Peyer's patch (tissue), 4 donors: Measurements from ENCODE around the gene MACROD2. TPM values are rescaled to one million over a fixed set of nuclear protein-coding genes. Genes with fewer than 3 reads are reported as not detected.

ENCODE experiments used
- DNase-seq, 3 donors: peaks; one replicate each; pipeline ENCODE4 v3.0.0-alpha.2; 2017 to 2019
- H3K27ac ChIP-seq, 4 donors: fragments of 200-600 bp; sonication (generic); one replicate each; pipeline ENCODE4 v1.5.1; 2016 to 2019
- H3K27me3 ChIP-seq, 2 donors: fragments of 200-600 bp; sonication (generic); one replicate each; pipeline ENCODE4 v1.5.1; 2019
- H3K36me3 ChIP-seq, 3 donors: fragments of 200-600 bp; sonication (generic); one replicate each; pipeline ENCODE4 v1.5.1; 2016 to 2019
- H3K4me1 ChIP-seq, 4 donors: fragments of 200-600 bp; sonication (generic); one replicate each; pipeline ENCODE4 v1.5.1; 2016 to 2019
- H3K4me3 ChIP-seq, 4 donors: fragments of 200-600 bp; sonication (generic); 1 replicate in 3 of 4; 2 replicates in 1 of 4; pipeline ENCODE4 v1.5.1; 2016 to 2019; ENCODE audit warnings: mild to moderate bottlenecking in 1 of 4
- H3K9me3 ChIP-seq, 4 donors: fragments of 200-600 bp; sonication (generic); one replicate each; pipeline ENCODE4 v1.5.1; 2016 to 2019; ENCODE audit warnings: mild to moderate bottlenecking in 1 of 4
- CTCF ChIP-seq, 6 experiments: fragments of 450-650 bp in 4 of 6; fragments of 200-600 bp in 2 of 6; sonication (generic) in 1 of 6; IDR thresholded peaks; one replicate each; pipeline ENCODE4 v1.5.1; 2017 to 2019; ENCODE audit warnings: antibody characterized with exemption in 6 of 6, mild to moderate bottlenecking in 3 of 6, moderate library complexity in 1 of 6
- POLR2A ChIP-seq, 2 donors: fragments of 450-650 bp; IDR thresholded peaks; one replicate each; pipeline ENCODE4 v1.5.1; 2017; ENCODE audit warnings: antibody characterized with exemption in 2 of 2, mild to moderate bottlenecking in 2 of 2, moderate library complexity in 2 of 2
- total RNA-seq, 4 donors: library from RNA; depleted of rRNA; stranded (reverse); fragments of >200 nt; gene quantifications; one replicate each; pipeline ENCODE4 v1.1.0, GENCODE V29; 2016

Gene MACROD2
- total RNA-seq, 4 donors from 2014 or later, result 2.5 to 10.7 (median 6.5) TPM

DNA sequence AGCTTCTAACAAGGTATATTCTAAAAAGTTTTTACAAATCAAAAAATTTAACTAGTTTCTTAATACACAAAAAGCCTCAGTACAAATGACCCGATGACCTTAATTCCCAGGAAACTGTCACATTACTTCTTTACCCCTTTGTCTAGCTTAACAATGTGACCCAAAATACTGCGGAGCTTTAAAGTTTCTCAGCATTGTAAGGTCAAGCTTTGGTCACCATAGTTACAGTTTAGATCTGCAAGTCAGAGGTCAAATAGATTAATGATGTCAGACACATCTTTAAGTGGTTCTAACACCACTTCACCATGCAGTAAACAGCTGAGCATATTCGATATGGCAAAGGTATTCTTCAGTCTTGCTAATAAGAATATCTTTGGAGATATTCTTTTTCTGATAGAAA lies 378.9 kb downstream of the MACROD2 start:
- Histone ChIP-seq H3K4me3 (no peak overlapping the region), H3K4me1 (no peaks in the 10 kb centered on the region), H3K27me3 (no peaks in the 10 kb centered on the region), H3K36me3 (no peaks in the 10 kb centered on the region), H3K9me3 (no peaks in the 10 kb centered on the region), H3K27ac (no peak overlapping the region)
- TF ChIP-seq POLR2A (IDR thresholded peaks at IDR 0.05) (no peak), CTCF (IDR thresholded peaks at IDR 0.05) (no peak)
- DNase-seq, result no peak

GRCh38 chr20:14375416-14375985 lies 380.2 kb downstream of the MACROD2 start:
- Histone ChIP-seq H3K27me3 (no peaks in the 10 kb centered on the region), H3K27ac (no peak overlapping the region), H3K9me3 (no peaks in the 10 kb centered on the region), H3K36me3 (no peaks in the 10 kb centered on the region), H3K4me1 (no peaks in the 10 kb centered on the region), H3K4me3 (no peak overlapping the region)
- no peak for DNase-seq
- TF ChIP-seq POLR2A (IDR thresholded peaks at IDR 0.05) (no peak), CTCF (IDR thresholded peaks at IDR 0.05) (no peak)

DNA sequence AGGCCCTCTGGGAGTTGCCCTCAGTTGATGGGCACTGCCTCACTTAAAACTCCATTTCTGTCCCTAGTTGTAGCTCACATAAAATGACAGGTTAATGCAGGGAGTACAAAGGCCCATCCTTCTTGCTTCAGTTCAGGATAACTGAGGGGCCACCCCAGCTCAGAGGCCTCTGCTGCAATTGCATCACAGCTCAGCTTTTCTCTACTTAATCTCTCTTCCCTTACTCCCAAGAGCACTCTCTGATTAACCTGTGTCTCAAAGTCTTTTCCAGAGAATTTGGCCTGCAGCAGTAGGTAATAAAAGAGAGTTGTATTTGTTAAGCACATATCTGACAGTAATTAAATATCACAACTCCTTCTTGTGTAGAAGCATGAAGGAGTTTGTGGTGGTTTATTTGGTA lies 383.0 kb downstream of the MACROD2 start:
- Histone ChIP-seq H3K27ac (no peak overlapping the region), H3K4me1 (no peaks in the 10 kb centered on the region), H3K9me3 (no peaks in the 10 kb centered on the region), H3K27me3 (no peaks in the 10 kb centered on the region), H3K4me3 (no peak overlapping the region), H3K36me3 (no peaks in the 10 kb centered on the region)
- no peak for TF ChIP-seq POLR2A (IDR thresholded peaks at IDR 0.05)
- TF ChIP-seq CTCF (IDR thresholded peaks at IDR 0.05), result no peak
- no peak for DNase-seq

DNA sequence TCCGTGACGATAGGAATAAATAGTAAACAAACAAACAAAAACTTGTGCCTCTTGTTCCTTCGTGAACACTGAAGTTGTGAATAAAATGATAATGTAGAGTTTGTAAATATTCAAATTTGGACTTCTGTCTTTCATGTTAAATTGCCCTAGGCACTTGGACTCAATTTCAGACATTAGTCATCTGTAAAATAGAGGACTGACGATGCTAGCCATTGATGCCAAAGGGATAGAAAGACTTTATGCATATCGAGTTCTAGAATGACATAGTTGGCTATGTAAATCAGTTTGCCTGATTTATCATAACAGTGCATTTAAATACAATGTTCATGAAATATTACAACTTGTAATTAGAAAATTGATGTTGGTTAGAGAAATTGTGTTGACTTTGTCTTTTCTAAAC lies 388.0 kb downstream of the MACROD2 start:
- H3K27me3 ChIP-seq, result no peaks in the 10 kb centered on the region
- no peak for DNase-seq
- no peaks in the 10 kb centered on the region for H3K36me3 ChIP-seq

DNA sequence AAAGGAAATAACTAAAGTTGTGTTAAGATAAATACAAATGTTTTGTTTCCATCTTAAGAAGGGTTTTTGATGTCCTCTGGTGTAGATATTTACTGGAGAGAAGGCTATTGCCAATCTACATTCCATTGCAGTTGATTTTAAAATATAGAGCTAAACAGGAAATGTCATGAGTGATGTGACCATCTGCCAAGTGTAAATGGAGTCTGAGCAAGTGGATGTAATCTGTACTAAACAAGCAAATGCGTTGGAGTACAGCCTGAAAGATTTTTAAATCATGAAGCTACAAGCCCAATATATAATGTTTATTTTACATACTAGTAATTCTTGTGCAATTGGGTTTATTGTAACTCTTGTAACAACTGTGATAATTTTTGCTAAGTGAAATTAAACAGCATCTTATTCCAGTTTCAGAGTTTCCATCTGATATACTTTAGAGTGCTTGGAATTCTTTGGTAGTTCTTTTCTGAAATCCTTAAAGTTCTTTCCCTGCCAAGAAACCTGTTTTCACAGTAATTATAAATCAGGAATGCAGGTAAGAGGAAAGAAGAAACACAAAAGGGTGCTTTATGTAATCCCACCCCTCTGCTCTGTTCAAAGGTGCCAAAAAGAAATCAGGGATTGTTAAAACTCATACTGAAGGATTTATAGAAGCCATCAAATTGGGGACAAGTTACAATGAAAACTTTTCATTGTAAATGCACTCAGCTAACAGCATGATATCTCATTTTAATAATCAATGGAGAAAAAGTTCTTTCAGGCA lies 389.3 kb downstream of the MACROD2 start:
- no peaks in the 10 kb centered on the region for H3K4me1 ChIP-seq
- H3K9me3 ChIP-seq, result peaks cover 0 to 8% (median 0%) of the 10 kb centered on the region in 4 donors
- DNase-seq, result no peak
- no peaks in the 10 kb centered on the region for H3K36me3 ChIP-seq
- H3K27me3 ChIP-seq, result no peaks in the 10 kb centered on the region
- TF ChIP-seq POLR2A (IDR thresholded peaks at IDR 0.05) (no peak), CTCF (IDR thresholded peaks at IDR 0.05) (no peak)
- no peak overlapping the region for H3K4me3 ChIP-seq
- no peak overlapping the region for H3K27ac ChIP-seq

More for the DNA sequence above, 388.0 kb downstream of the MACROD2 start:
- TF ChIP-seq CTCF (IDR thresholded peaks at IDR 0.05) (no peak), POLR2A (IDR thresholded peaks at IDR 0.05) (no peak)
- Histone ChIP-seq H3K4me1 (no peaks in the 10 kb centered on the region), H3K27ac (no peak overlapping the region), H3K4me3 (no peak overlapping the region), H3K9me3 (peaks cover 0 to 8% (median 0%) of the 10 kb centered on the region in 4 donors)
